ENCODE measurements around the gene ADAMTS19.

The ADAMTS19 gene

DNA sequence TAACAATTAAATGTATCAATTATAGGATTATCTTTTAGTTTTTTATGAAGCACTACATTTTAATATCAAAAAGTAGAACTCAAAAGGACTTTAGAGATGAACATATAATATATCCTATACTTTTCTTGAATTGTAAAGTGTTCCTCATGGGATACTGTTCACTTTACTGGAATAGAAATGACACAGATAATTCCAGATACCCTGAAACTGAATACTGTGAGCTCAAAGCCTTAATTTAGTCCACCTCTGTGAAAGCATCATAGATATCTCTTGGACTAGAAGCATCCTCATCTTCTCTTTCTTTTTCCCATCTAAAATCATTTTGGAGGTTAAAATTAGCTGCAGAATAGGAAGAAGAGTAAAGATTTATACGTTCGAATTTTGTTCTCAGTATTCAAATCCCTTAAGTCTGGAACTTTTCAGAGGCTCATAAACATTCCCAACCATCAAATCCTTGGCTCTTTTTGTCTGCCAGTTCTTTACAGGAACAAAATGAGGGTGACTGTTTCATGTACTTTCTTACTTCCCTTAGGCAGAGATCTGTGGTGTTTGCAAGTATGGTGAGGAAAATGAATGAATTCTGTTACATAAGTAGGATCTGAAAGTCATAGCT lies 49.4 kb downstream of the ADAMTS19 start:
- TF ChIP-seq, protein P1, sequence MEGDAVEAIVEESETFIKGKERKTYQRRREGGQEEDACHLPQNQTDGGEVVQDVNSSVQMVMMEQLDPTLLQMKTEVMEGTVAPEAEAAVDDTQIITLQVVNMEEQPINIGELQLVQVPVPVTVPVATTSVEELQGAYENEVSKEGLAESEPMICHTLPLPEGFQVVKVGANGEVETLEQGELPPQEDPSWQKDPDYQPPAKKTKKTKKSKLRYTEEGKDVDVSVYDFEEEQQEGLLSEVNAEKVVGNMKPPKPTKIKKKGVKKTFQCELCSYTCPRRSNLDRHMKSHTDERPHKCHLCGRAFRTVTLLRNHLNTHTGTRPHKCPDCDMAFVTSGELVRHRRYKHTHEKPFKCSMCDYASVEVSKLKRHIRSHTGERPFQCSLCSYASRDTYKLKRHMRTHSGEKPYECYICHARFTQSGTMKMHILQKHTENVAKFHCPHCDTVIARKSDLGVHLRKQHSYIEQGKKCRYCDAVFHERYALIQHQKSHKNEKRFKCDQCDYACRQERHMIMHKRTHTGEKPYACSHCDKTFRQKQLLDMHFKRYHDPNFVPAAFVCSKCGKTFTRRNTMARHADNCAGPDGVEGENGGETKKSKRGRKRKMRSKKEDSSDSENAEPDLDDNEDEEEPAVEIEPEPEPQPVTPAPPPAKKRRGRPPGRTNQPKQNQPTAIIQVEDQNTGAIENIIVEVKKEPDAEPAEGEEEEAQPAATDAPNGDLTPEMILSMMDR (IDR thresholded peaks at IDR 0.05; ENCODE audit: low read depth, low read length) = no peak
- TF ChIP-seq POLR2A (IDR thresholded peaks at IDR 0.05; ENCODE audit: extremely low read depth, insufficient read length) (no peak), MYC (IDR thresholded peaks at IDR 0.05; ENCODE audit: low read depth, low read length) (no peak)
- TF ChIP-seq, protein P2, sequence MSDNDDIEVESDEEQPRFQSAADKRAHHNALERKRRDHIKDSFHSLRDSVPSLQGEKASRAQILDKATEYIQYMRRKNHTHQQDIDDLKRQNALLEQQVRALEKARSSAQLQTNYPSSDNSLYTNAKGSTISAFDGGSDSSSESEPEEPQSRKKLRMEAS (IDR thresholded peaks at IDR 0.05; ENCODE audit: low read depth, low read length) = no peak
- DNase-seq (ENCODE audit: low read depth) = no peak
- H3K4me3 ChIP-seq (ENCODE audit: low read depth, low read length) = no peak overlapping the region

DNA sequence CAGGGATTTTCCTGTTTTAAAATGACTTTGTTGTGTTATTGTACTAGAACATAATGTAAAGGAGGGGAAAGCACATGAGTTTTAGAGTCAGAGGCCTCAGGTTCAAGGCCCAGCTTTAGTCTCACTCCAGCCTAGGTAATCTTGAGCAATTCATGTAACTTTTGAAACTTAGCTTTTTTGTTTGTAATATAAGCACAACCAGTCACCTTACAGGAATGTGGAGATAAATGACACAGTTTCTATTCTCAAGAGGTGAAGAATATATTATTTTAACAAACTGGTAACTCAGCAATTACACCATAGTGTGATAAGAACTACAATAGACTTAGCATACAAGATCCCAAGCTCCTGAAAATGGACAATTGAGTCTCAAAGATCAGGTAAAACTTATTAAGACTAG lies 51.2 kb downstream of the ADAMTS19 start:
- TF ChIP-seq, protein P2 (IDR thresholded peaks at IDR 0.05; ENCODE audit: low read depth, low read length) = no peak
- TF ChIP-seq POLR2A (IDR thresholded peaks at IDR 0.05; ENCODE audit: extremely low read depth, insufficient read length) (no peak), MYC (IDR thresholded peaks at IDR 0.05; ENCODE audit: low read depth, low read length) (no peak)
- TF ChIP-seq, protein P1 (IDR thresholded peaks at IDR 0.05; ENCODE audit: low read depth, low read length) = no peak
- DNase-seq (ENCODE audit: low read depth) = no peak
- no peak overlapping the region for H3K4me3 ChIP-seq (ENCODE audit: low read depth, low read length)

DNA sequence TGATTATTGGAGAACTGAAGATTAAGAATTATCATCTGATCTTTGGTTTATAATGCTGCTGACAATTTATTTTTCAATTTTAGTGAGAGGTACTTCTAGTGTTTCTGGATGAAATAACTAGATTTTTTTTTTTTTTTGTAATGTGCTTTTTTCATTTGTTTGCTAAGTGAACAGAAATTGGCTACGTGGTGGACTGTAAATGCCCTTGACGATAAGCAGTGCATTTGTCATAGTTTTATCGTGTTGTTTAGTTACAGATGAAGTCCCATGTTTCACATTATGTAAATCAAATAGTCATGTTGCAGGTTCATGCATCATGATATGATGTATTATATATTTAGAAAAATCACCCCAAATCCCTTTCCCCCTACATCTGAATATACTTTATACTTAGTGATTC lies 81.0 kb downstream of the ADAMTS19 start:
- no peak for TF ChIP-seq MYC (IDR thresholded peaks at IDR 0.05; ENCODE audit: low read depth, low read length)
- TF ChIP-seq, protein P1 (IDR thresholded peaks at IDR 0.05; ENCODE audit: low read depth, low read length) = no peak
- TF ChIP-seq POLR2A (IDR thresholded peaks at IDR 0.05; ENCODE audit: extremely low read depth, insufficient read length) = no peak
- TF ChIP-seq, protein P2 (IDR thresholded peaks at IDR 0.05; ENCODE audit: low read depth, low read length) = no peak
- DNase-seq (ENCODE audit: low read depth) = no peak
- no peak overlapping the region for H3K4me3 ChIP-seq (ENCODE audit: low read depth, low read length)

DNA sequence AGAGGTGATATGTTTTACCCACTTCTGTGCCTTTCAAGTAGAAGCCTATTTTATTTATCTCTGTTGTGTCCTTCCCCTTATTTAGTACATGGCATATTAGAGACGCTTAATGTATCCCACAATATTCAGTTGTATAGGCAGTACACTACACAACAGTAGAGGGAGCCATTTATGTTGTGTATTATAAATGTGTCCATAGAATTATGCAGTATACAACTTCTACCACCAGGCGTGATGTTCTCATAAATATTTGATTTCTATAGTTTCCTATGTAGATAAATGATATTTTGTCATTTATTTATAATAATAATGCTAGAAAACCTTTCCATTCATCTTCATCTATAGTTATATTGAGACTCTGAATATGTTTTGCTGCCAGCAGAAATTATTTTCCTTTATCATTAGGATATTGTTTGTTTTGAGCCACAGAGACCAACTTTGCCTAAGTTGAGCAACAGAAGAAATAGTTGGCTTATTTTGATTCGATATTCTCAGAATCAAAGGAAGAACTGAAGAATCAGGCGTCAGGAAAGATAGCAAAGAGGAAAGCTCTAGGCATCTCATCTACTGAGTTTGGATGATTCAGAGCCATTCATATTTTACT lies 81.7 kb downstream of the ADAMTS19 start:
- H3K4me3 ChIP-seq (ENCODE audit: low read depth, low read length) = no peak overlapping the region
- TF ChIP-seq, protein P1 (IDR thresholded peaks at IDR 0.05; ENCODE audit: low read depth, low read length) = no peak
- TF ChIP-seq MYC (IDR thresholded peaks at IDR 0.05; ENCODE audit: low read depth, low read length) = no peak
- no peak for TF ChIP-seq POLR2A (IDR thresholded peaks at IDR 0.05; ENCODE audit: extremely low read depth, insufficient read length)
- TF ChIP-seq, protein P2 (IDR thresholded peaks at IDR 0.05; ENCODE audit: low read depth, low read length) = no peak
- peak; percentile 32 for DNase-seq (ENCODE audit: low read depth)

DNA sequence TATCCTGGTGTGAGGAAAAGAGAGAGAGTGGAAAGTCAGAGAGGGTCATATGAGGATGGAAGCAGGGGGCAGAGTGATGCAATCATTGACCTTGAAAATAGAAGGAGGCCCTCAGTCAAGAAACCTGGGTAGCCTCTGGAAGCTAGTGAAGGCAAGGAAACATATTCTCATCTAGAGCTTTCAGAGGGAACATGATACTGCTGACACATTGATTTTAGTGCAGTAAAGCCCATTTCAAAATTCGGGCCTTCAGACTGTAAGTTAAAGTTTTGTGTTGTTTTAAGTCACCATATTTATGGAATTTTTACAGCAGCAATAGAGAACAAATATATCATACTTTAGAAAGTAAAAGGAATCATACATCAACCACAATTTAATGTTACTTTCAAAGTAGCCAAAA lies 87.0 kb downstream of the ADAMTS19 start:
- no peak for DNase-seq (ENCODE audit: low read depth)
- H3K4me3 ChIP-seq (ENCODE audit: low read depth, low read length) = no peak overlapping the region
- TF ChIP-seq MYC (IDR thresholded peaks at IDR 0.05; ENCODE audit: low read depth, low read length) = no peak
- TF ChIP-seq, protein P1 (IDR thresholded peaks at IDR 0.05; ENCODE audit: low read depth, low read length) = no peak
- no peak for TF ChIP-seq POLR2A (IDR thresholded peaks at IDR 0.05; ENCODE audit: extremely low read depth, insufficient read length)
- TF ChIP-seq, protein P2 (IDR thresholded peaks at IDR 0.05; ENCODE audit: low read depth, low read length) = no peak

All from NB4 (cell line).